BLaER1 treated with 17β-estradiol and CSF1 and Interleukin-3, amounts not matched to agents 10 nM and 100 nM (cell line): ENCODE results near the gene HMGCLL1.

ENCODE experiments used
- H3K27ac ChIP-seq, 11 experiments: shearing (Covaris generic); formaldehyde crosslinking; 2 replicates each; pipeline ENCODE4 v1.8.1; 2022
- H3K27me3 ChIP-seq, 11 experiments: shearing (Covaris generic); formaldehyde crosslinking; 2 replicates each; pipeline ENCODE4 v1.8.1; 2022
- H3K36me3 ChIP-seq, 11 experiments: shearing (Covaris generic); formaldehyde crosslinking; 2 replicates each; pipeline ENCODE4 v1.8.1; 2022
- H3K4me1 ChIP-seq, 10 experiments: shearing (Covaris generic); formaldehyde crosslinking; 2 replicates each; pipeline ENCODE4 v1.8.1; 2022
- H3K4me2 ChIP-seq, 11 experiments: shearing (Covaris generic); formaldehyde crosslinking; 2 replicates each; pipeline ENCODE4 v1.8.1; 2022
- H3K4me3 ChIP-seq, 10 experiments: shearing (Covaris generic); formaldehyde crosslinking; 2 replicates each; pipeline ENCODE4 v1.8.1; 2022
- H3K9ac ChIP-seq, 11 experiments: shearing (Covaris generic); formaldehyde crosslinking; 2 replicates each; pipeline ENCODE4 v1.8.1; 2022
- H3K9me3 ChIP-seq, 11 experiments: shearing (Covaris generic); formaldehyde crosslinking; replicated peaks in 1 of 11; 2 replicates each; pipeline ENCODE4 v1.8.1; 2022
- H4K20me1 ChIP-seq, 11 experiments: shearing (Covaris generic); formaldehyde crosslinking; 2 replicates each; pipeline ENCODE4 v1.8.1; 2022
- Cebpa-rat ChIP-seq, 11 experiments: shearing (Covaris generic); IDR thresholded peaks; 2 replicates each; pipeline ENCODE4 v1.8.1; 2022

Gene HMGCLL1

DNA sequence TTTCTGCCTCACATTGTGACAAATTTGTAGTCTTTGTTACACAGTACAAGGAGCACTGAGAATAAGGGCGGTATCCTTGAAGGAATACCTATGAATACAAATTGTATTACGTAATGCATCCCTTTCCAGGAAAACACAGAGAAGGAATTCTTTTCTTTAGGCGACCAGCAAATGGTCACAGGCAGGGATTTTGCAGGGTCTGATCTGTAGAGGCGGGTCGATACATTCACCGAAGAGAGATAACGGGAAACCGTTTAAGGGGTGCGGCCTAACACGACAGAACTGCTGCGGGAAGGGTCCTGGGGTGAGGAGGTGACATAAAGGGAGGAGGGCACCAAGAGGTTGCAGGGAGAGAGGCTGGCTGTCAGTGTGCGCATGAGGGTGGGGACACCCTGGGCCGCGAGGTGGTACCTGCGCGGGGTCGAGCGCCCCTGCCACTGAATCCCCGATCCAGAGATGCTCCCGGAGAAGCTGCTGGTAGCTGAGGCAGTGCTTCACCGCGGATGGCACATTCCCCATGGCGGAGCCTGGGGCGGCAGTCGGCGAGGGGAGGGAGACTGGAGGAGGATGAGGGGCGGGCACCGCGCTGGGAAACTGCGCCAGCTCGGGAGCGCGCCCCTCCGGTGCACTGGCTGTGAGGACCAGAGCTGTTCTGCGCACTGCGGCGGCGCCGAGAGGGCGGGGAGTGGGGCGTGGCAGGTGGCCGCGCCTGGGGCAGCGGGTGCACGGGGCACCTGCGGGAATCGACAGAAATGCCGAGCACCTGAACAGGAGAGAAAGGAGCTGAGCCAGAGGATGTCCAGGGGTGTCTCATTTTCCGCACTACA is at the start of gene HMGCLL1:
Gene HMGCLL1 (minus strand): TSS at position 656 of the 827 bp plus-strand sequence. CDS start 137 bp downstream, at position 519.
- no peaks in the 10 kb centered on the region for H3K27me3 ChIP-seq
- no peak within 1 kb of the TSS for H3K27ac ChIP-seq
- no peak within 1 kb of the TSS for H3K4me2 ChIP-seq
- no peaks in the 10 kb centered on the region for H3K36me3 ChIP-seq
- no peak within 1 kb of the TSS for H3K4me3 ChIP-seq
- TF ChIP-seq Cebpa-rat (IDR thresholded peaks at IDR 0.05): peak in 3 of 11 experiments; percentile 15 to 24 (median 24); a peak in 1 of 22 replicates
- no peaks in the 10 kb centered on the region for H4K20me1 ChIP-seq
- no peaks in the 10 kb centered on the region for H3K4me1 ChIP-seq
- no peak within 1 kb of the TSS for H3K9ac ChIP-seq
- H3K9me3 ChIP-seq: peaks cover 10 to 18% (median 15%) of the 10 kb centered on the region in 11 experiments; a peak in 21 of 22 replicates

DNA sequence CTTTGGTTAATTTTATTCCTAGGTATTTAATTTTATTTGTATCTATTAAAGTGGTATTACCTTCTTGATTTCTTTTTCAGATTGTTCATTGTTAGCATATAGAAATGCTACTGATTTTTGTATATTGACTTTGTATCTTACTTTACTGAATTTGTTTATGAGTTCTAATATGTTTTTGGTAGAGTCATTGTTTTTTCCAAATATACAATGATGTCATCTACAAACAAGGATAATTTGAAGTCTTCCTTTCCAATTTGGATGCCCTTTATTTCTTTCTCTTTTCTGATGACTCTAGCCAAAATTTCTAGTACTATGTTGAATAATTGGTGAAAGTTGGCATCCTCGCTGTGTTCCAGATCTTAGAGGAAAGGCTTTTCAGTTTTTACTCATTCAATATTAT is 43.0 kb upstream of the HMGCLL1 start:
- Histone ChIP-seq H3K9me3 (no peaks in the 10 kb centered on the region), H3K27me3 (no peaks in the 10 kb centered on the region), H3K27ac (no peak overlapping the region), H3K4me3 (no peak overlapping the region), H3K4me1 (no peaks in the 10 kb centered on the region), H4K20me1 (no peaks in the 10 kb centered on the region), H3K9ac (no peak overlapping the region), H3K4me2 (no peak overlapping the region), H3K36me3 (no peaks in the 10 kb centered on the region)
- no peak for TF ChIP-seq Cebpa-rat (IDR thresholded peaks at IDR 0.05)

DNA sequence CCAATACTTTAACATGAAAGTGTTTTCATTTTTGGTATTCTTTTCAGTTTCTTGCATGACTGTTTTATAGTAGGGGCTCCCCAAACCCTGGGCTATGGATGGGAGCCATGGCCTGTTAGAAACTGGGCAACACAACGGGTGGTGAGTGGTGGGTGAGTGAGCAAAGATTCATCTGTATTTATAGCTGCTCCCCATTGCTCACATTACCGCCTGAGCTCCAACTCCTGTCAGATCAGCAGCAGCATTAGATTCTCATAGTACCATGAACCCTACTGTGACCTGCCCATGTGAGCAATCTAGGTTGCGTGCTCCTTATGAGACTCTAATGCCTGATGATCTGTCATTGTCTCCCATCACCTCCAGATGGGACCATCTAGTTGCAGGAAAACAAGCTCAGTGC is 42.3 kb upstream of the HMGCLL1 start:
- H3K36me3 ChIP-seq: no peaks in the 10 kb centered on the region
- H3K27ac ChIP-seq: no peak overlapping the region
- H3K4me2 ChIP-seq: no peak overlapping the region
- H4K20me1 ChIP-seq: no peaks in the 10 kb centered on the region
- no peak overlapping the region for H3K4me3 ChIP-seq
- no peaks in the 10 kb centered on the region for H3K27me3 ChIP-seq
- H3K4me1 ChIP-seq: no peaks in the 10 kb centered on the region
- H3K9ac ChIP-seq: no peak overlapping the region
- TF ChIP-seq Cebpa-rat (IDR thresholded peaks at IDR 0.05): no peak
- no peaks in the 10 kb centered on the region for H3K9me3 ChIP-seq

DNA sequence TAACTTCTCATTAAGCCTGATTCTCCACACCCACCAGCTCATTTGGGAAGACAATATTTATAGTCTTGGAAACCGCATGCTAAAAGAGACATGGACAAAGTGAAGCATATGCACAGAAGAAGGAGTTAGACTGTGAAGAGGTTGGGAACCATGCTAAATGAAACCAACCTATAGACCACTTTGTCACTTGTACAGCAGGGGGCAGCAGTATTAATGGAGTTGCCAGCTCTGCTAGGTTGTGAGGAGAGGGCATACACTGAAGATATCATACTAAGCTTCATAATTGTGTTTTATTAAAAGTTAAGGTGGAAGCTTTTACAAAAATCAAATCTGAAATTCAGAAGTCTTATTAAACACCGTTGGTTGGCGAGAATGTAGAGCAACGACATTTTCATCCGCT is 38.3 kb upstream of the HMGCLL1 start:
- Histone ChIP-seq H3K9ac (no peak overlapping the region), H4K20me1 (no peaks in the 10 kb centered on the region), H3K36me3 (no peaks in the 10 kb centered on the region), H3K9me3 (peaks cover 0 to 10% (median 4%) of the 10 kb centered on the region in 11 experiments; a peak in 6 of 22 replicates), H3K27me3 (no peaks in the 10 kb centered on the region), H3K4me2 (no peak overlapping the region), H3K27ac (no peak overlapping the region), H3K4me3 (no peak overlapping the region), H3K4me1 (no peaks in the 10 kb centered on the region)
- TF ChIP-seq Cebpa-rat (IDR thresholded peaks at IDR 0.05): no peak

DNA sequence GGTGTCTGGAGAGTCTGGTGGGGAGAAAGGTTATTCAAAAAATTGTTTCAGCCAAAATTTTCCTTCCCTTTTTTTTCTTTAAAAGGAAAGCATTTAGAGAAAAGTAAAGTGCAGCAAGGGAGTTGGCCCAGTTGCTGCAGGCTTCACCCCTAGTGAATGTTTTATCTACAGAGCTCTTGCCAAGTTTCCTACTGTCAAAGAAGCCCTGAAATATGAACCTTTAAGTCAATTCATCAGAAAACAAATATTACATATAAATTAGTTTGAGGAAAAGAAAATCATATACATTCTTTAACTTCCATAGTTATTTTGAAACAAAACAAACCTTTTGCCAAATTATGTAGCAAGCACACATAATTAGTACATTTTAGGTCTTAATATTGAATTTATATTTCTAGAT is 25.0 kb upstream of the HMGCLL1 start:
- Histone ChIP-seq H3K27me3 (no peaks in the 10 kb centered on the region), H3K9ac (no peak overlapping the region), H3K36me3 (no peaks in the 10 kb centered on the region), H3K4me3 (no peak overlapping the region), H3K27ac (no peak overlapping the region), H4K20me1 (no peaks in the 10 kb centered on the region), H3K4me2 (no peak overlapping the region), H3K9me3 (no peaks in the 10 kb centered on the region), H3K4me1 (no peaks in the 10 kb centered on the region)
- no peak for TF ChIP-seq Cebpa-rat (IDR thresholded peaks at IDR 0.05)

DNA sequence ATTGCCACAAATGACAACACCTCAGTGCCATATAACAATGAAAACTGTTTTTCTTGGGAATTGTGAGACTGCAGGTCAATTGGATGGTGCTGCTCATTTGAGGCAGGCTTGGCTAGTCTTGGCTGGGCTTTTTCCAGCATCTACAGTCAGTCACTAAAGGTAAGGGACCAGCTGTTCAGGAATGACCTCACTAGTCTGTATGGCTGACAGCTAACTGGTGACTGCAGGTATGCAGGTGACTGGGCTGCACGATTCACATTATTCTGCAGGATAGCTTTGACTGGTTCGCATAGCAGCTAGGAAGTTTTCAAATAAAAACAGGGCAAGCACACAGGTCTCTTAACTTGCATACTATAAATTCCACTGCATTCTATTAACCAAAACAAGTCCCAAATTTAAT is 22.1 kb upstream of the HMGCLL1 start:
- Histone ChIP-seq H3K4me1 (no peaks in the 10 kb centered on the region), H3K9ac (no peak overlapping the region), H3K9me3 (no peaks in the 10 kb centered on the region), H3K36me3 (no peaks in the 10 kb centered on the region), H3K4me3 (no peak overlapping the region), H3K27ac (no peak overlapping the region), H4K20me1 (no peaks in the 10 kb centered on the region), H3K27me3 (no peaks in the 10 kb centered on the region), H3K4me2 (no peak overlapping the region)
- no peak for TF ChIP-seq Cebpa-rat (IDR thresholded peaks at IDR 0.05)

DNA sequence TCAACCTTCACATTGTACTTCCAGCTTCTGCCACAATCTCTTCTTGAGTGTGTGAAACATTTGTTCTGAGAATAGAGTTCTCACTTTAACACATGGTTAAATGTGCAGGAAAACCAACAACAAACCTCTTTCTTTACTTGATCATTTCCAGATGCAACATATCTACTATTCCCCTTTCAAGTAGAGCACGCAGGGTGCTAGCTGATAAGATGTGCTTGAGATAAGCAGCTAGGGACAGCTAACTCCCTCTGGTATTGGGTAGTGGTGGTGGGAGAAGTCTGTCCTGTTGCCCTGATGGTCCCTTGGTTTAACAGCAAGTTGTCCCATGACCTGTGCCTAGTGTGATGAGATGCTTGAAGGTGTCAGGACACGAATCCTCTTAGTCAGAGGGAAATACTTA is 15.4 kb upstream of the HMGCLL1 start:
- Histone ChIP-seq H3K4me2 (no peak overlapping the region), H3K4me3 (no peak overlapping the region), H3K9ac (no peak overlapping the region), H3K27ac (no peak overlapping the region), H3K4me1 (no peaks in the 10 kb centered on the region), H4K20me1 (no peaks in the 10 kb centered on the region), H3K36me3 (no peaks in the 10 kb centered on the region), H3K27me3 (no peaks in the 10 kb centered on the region), H3K9me3 (no peaks in the 10 kb centered on the region)
- no peak for TF ChIP-seq Cebpa-rat (IDR thresholded peaks at IDR 0.05)

DNA sequence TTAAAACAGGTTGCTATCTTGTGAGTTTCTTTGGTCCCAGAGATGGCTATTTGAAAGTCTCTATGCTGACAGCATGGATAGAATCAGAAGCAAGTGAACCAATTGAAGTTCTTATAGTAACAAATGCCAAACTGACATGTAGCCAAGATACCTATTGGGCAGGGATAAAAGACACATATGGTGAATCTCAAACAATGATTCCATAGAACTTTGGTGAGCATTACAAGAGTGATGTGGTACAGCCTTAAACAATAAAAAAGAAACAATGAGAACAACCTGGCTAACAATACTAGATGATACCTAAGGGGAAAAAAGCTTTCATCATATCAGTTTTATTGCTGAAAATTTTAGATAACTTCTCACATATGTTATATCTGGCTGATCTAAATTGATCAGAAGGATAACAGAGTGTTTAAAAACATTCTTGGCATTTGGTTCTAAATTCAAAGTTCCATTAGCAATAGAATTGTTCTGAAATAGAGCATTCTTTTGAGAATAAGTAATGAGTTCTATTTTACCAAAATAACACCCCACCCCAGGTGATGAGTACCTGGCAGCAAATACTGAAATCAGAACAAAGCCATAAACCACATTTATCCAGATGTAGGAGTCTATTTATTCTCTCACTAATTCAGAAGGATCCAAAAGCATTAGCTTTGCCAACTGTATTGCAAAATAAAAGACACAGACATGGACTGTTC is 5.8 kb upstream of the HMGCLL1 start:
- Histone ChIP-seq H3K36me3 (no peaks in the 10 kb centered on the region), H3K9ac (no peak overlapping the region), H3K4me3 (no peak overlapping the region), H3K9me3 (peaks cover 0 to 5% (median 0%) of the 10 kb centered on the region in 11 experiments; a peak in 5 of 22 replicates), H3K27ac (no peak overlapping the region), H3K4me2 (no peak overlapping the region), H4K20me1 (no peaks in the 10 kb centered on the region), H3K4me1 (no peaks in the 10 kb centered on the region), H3K27me3 (no peaks in the 10 kb centered on the region)
- TF ChIP-seq Cebpa-rat (IDR thresholded peaks at IDR 0.05): no peak

DNA sequence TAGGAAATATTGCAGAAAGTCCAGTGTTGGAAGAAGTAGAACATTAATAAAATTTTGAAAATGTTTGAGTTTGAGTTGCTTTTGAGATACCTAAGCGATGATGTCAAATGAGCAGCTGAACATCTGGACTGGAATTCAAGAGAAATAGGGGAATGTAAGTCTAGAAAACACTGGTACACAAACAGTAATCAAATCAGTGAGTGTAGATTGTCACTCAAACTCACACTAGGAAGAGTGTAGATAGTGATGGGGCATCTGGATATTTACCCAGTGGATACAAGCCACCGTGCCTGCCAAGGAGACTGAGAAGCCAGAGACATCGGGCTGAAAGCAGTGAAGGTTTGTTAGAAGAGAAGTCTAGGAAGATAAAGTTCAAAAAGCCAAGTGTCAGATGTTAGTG is 2.2 kb downstream of the HMGCLL1 start:
- H3K4me2 ChIP-seq: no peak overlapping the region
- H3K9ac ChIP-seq: no peak overlapping the region
- H3K4me3 ChIP-seq: no peak overlapping the region
- no peaks in the 10 kb centered on the region for H3K27me3 ChIP-seq
- no peak for TF ChIP-seq Cebpa-rat (IDR thresholded peaks at IDR 0.05)
- H4K20me1 ChIP-seq: no peaks in the 10 kb centered on the region
- no peaks in the 10 kb centered on the region for H3K36me3 ChIP-seq
- no peaks in the 10 kb centered on the region for H3K4me1 ChIP-seq
- H3K27ac ChIP-seq: no peak overlapping the region
- peaks cover 13 to 26% (median 20%) of the 10 kb centered on the region in 11 experiments; a peak in 21 of 22 replicates for H3K9me3 ChIP-seq
